Psoas muscle (tissue), 8 donors: ENCODE results near the gene AP1AR. TPM values are rescaled to one million over a fixed set of nuclear protein-coding genes. Genes with fewer than 3 reads are reported as not detected.

Experiments
- ATAC-seq, 4 donors: fragments of 200-7000 bp; cut with Tn5 transposase; one replicate each; pipeline ENCODE4 v1.9.1; 2020; ENCODE audit warnings: moderate library complexity in 3 of 4, mild to moderate bottlenecking in 2 of 4
- DNase-seq, 2 donors: peaks; one replicate each; pipeline ENCODE4 v3.0.0-alpha.2; 2020
- H3K27ac ChIP-seq: fragments of 200-600 bp; one replicate; pipeline ENCODE4 v1.8.0; 2022
- H3K27me3 ChIP-seq, 3 donors: fragments of 200-600 bp in 1 of 3; one replicate each; pipeline versions ENCODE4 v1.6.1 to v1.8.0; 2013 to 2022; ENCODE audit warnings: low read length in 2 of 3, mild to moderate bottlenecking in 2 of 3, moderate library complexity in 1 of 3; ENCODE audit not compliant: insufficient read depth in 3 of 3
- H3K36me3 ChIP-seq, 2 donors: fragments of 200-600 bp in 1 of 2; one replicate each; pipeline versions ENCODE4 v1.6.1 to v1.8.0; 2013 to 2022; ENCODE audit warnings: low read depth in 1 of 2, mild to moderate bottlenecking in 1 of 2, moderate library complexity in 1 of 2; ENCODE audit not compliant: insufficient read depth in 1 of 2
- H3K4me1 ChIP-seq: fragments of 200-600 bp; one replicate; pipeline ENCODE4 v1.8.0; 2022
- H3K4me3 ChIP-seq: fragments of 200-600 bp; one replicate; pipeline ENCODE4 v1.8.0; 2022; ENCODE audit warnings: mild to moderate bottlenecking
- H3K9me3 ChIP-seq: fragments of 200-600 bp; one replicate; pipeline ENCODE4 v1.8.0; 2022
- WGBS, 3 donors: extraction: QIAGEN DNeasy Blood & Tissue Kit; methylation state at CpG; one replicate each; pipeline versions ENCODE4 v1.1.6 to v1.1.7; 2013; 5-methylcytosine and 5-hydroxymethylcytosine counted together
- intact Hi-C, 2 donors: fragments of 100-400 bp; cut with DNase I; formaldehyde crosslinking; loops; one replicate each; pipeline versions ENCODE4 v1.11.0 to v1.14.2; 2022
- polyA plus RNA-seq, 3 donors: library from polyadenylated mRNA; stranded (reverse); fragments of 200-250 nt; gene quantifications; one replicate each; pipeline ENCODE4 v1.2.3, GENCODE V29; 2013
- total RNA-seq, 4 donors: library from RNA; stranded (reverse); fragmentation: NEBNext Ultra II Directional in 2 of 4; extraction: Animal tissue kit (Norgen Biotek cat#: 25700) in 2 of 4; gene quantifications; one replicate each; pipeline versions ENCODE4 v1.2.1 to v1.2.4, GENCODE V29; 2021 to 2023
- TF ChIP-seq, protein P1 (sequence below): fragments of 200-600 bp; IDR thresholded peaks from one replicate; pipeline ENCODE4 v1.8.0; 2022; ENCODE audit warnings: antibody characterized with exemption
- donor health status: healthy with polysubstance abuse.
- donor health status: DM: no; HTN: no; CAD: no; lungs with moderate emphysema.
- donor health status: Bipolar disorder and iron deficiency.
- donor health status: healthy.
- donor health status: DM: yes; HTN: yes; CAD: no.
- donor health status: DM: no; HTN: no; CAD: no.
- donor health status: DM: no; HTN: no; CAD: no.
- donor health status: DM: yes; HTN: yes; CAD: no.

AP1AR gene
- total and polyA plus RNA-seq, 7 donors: 5.3 to 19.8 (median 9.9) TPM

DNA sequence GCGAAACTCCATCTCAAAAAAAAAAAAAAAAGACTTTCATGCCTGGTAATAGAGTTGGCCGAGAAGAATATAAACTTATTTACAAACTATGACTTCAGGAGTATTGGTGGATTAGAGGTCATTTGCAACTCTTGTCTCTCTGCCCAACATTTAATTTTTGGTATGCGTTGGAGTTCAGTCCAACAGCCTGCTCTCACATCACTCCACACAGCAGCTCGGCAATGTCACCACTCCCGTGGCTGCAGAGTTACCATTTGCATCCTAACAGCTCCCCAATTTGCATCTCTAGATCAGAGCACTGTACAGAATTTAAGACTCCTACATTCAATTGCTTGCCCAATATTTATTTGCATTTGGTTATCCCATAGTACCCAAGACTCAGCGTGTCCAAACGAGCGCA is 40.9 kb upstream of the AP1AR start:
- TF ChIP-seq, protein P1, sequence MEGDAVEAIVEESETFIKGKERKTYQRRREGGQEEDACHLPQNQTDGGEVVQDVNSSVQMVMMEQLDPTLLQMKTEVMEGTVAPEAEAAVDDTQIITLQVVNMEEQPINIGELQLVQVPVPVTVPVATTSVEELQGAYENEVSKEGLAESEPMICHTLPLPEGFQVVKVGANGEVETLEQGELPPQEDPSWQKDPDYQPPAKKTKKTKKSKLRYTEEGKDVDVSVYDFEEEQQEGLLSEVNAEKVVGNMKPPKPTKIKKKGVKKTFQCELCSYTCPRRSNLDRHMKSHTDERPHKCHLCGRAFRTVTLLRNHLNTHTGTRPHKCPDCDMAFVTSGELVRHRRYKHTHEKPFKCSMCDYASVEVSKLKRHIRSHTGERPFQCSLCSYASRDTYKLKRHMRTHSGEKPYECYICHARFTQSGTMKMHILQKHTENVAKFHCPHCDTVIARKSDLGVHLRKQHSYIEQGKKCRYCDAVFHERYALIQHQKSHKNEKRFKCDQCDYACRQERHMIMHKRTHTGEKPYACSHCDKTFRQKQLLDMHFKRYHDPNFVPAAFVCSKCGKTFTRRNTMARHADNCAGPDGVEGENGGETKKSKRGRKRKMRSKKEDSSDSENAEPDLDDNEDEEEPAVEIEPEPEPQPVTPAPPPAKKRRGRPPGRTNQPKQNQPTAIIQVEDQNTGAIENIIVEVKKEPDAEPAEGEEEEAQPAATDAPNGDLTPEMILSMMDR: no peak
- DNase-seq (no peak), ATAC-seq (no peak)
- intact Hi-C loops: no loop called here
- WGBS, 3 donors: 68 to 70% (median 70%) methylated on average over 8 of the region's 8 CpGs
- Histone ChIP-seq H3K4me1 (no peaks in the 10 kb centered on the region), H3K27me3 (no peaks in the 10 kb centered on the region), H3K9me3 (no peaks in the 10 kb centered on the region), H3K36me3 (peaks cover 0 to 7% of the 10 kb centered on the region in 2 donors), H3K27ac (no peak overlapping the region), H3K4me3 (no peak overlapping the region)

DNA sequence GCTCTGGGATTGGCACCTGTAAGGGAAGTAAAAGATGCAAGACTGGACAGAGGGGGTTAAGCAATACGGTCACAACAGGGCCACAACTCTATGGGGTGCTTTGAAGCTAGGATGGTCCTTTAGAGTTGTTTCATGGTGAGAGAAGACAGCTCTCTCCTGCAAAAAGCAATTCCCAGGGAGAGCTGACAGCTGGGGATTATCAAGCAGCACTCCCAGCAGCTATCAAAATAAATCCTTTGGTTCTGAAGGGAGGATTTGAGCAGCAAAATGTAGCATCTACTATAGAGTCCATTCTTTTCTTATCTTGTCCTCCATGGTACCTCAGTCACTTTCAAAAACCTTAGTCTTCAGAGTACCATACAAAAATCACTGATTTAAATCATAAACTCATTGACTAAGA is 35.1 kb upstream of the AP1AR start:
- H3K36me3 ChIP-seq: no peaks in the 10 kb centered on the region
- no peaks in the 10 kb centered on the region for H3K27me3 ChIP-seq
- no peaks in the 10 kb centered on the region for H3K9me3 ChIP-seq
- H3K4me1 ChIP-seq: no peaks in the 10 kb centered on the region
- TF ChIP-seq, protein P1: no peak
- DNase-seq: no peak
- H3K4me3 ChIP-seq: no peak overlapping the region
- H3K27ac ChIP-seq: no peak overlapping the region
- 66 to 79% (median 75%) methylated on average over 1 of the region's 1 CpG for WGBS, 3 donors
- ATAC-seq: no peak
- intact Hi-C loops: no loop called here

DNA sequence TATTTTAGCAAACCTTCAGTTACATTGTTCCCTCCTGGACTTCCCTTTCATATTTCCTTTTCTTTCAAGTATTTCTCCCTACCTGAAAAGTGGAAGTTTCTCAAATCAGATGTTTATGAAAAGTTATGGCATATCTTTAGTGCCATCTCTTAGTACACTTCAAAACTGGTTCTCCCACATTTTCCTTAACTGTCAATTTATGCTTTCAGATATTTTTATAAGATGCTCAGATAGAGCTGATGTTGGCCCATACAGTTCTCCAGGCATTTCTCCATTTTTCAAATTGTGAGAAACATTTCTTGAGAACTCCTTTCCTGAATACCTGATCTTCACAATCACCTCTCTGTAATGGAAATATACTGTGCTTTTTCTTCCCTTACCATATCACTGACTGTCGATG is 32.5 kb upstream of the AP1AR start:
- Histone ChIP-seq H3K36me3 (no peaks in the 10 kb centered on the region), H3K27ac (no peak overlapping the region), H3K27me3 (no peaks in the 10 kb centered on the region), H3K4me3 (no peak overlapping the region), H3K9me3 (no peaks in the 10 kb centered on the region), H3K4me1 (no peaks in the 10 kb centered on the region)
- ATAC-seq (no peak), DNase-seq (no peak)
- 85 to 94% (median 87%) methylated on average over 1 of the region's 1 CpG for WGBS, 3 donors
- TF ChIP-seq, protein P1: no peak
- intact Hi-C loops: no loop called here

DNA sequence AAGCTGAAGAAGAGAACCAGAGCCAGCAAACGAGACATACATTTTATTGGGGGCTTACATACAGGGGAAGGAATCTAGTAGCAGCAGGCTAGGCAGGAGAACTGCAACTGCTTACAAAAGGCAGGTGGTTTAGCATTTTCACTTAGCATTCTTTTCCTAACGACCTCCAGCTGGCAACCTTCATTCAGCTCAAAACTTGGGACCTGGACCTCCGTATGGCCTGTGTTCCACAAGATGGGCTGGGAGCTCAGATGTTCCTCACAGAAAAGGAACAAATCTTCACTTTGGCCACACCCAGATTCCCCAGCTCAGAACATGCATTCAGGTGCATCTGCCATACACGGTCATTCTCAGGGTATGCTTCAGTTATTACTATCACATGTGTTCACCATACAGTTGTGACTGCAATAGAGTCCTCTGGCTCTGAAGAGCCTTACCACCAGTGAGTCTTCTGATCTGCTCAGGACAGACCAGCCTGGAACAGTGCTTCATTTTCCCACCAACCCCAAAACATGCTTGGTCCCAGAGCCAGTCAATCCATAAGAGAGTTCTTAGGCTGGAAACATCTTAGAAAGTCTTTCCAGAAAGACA is 29.6 kb upstream of the AP1AR start:
- 51 to 57% (median 54%) methylated on average over 4 of the region's 4 CpGs for whole genome bisulfite sequencing, 3 donors
- intact Hi-C loops: no loop called here
- Histone ChIP-seq H3K4me1 (no peaks in the 10 kb centered on the region), H3K9me3 (no peaks in the 10 kb centered on the region), H3K27me3 (no peaks in the 10 kb centered on the region), H3K27ac (no peak overlapping the region), H3K36me3 (no peaks in the 10 kb centered on the region), H3K4me3 (no peak overlapping the region)
- TF ChIP-seq, protein P1: no peak
- ATAC-seq (no peak), DNase-seq (no peak)

DNA sequence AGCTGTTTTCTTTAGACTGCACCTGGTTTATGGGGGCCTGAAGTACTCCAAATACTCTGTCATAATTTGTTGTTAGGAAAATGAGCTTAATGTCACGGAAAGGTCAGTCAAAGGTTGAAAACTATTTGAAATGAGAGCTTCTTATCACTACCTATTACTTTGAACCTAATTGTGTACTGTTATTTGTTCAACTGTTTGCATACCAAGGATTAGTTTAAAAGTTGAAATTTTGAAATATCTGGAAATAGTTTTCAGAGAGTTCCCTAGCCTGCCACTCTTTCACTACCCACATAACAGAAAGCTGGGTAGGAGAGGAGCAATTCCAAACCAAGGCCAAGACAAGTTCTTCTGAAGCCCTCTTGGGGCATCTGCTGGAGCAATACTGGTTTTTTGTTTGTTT is 28.0 kb upstream of the AP1AR start:
- ATAC-seq (no peak), DNase-seq (no peak)
- Histone ChIP-seq H3K36me3 (no peaks in the 10 kb centered on the region), H3K4me3 (no peak overlapping the region), H3K27me3 (no peaks in the 10 kb centered on the region), H3K27ac (no peak overlapping the region), H3K9me3 (no peaks in the 10 kb centered on the region), H3K4me1 (no peaks in the 10 kb centered on the region)
- 88 to 94% (median 93%) methylated on average over 1 of the region's 1 CpG for WGBS, 3 donors
- TF ChIP-seq, protein P1: no peak
- intact Hi-C loops: no loop called here
